SK-N-SH treated with all-trans-retinoic acid at 6 μM for 48 hours (cell line): Measurements from ENCODE around the gene TACO1.

Experiments used
- ATAC-seq: fragments of 200-7000 bp; cut with Tn5 transposase; 3 replicates; pipeline ENCODE4 v1.9.1; 2020; ENCODE audit warnings: mild to moderate bottlenecking, moderate library complexity
- ARNTL ChIP-seq: fragments of 450-650 bp; formaldehyde crosslinking; IDR thresholded peaks from 2 replicates; pipeline ENCODE4 v1.5.0; 2020; ENCODE audit warnings: low read depth, mild to moderate bottlenecking, moderate library complexity, borderline replicate concordance
- CREB5 ChIP-seq: fragments of 250-450 bp; sonication (Bioruptor Pico); IDR thresholded peaks from 2 replicates; pipeline ENCODE4 v1.5.1; 2020; ENCODE audit warnings: low read depth, mild to moderate bottlenecking, moderate library complexity
- CSDC2 ChIP-seq: fragments of 250-450 bp; sonication (Bioruptor Pico); IDR thresholded peaks from 2 replicates; pipeline ENCODE4 v1.5.0; 2020; ENCODE audit warnings: mild to moderate bottlenecking, moderate library complexity
- CSRNP3 ChIP-seq: fragments of 250-450 bp; sonication (Bioruptor Pico); IDR thresholded peaks from 2 replicates; pipeline ENCODE4 v1.5.1; 2021; ENCODE audit warnings: mild to moderate bottlenecking, moderate library complexity
- ESRRG ChIP-seq: fragments of 250-450 bp; sonication (Bioruptor Pico); IDR thresholded peaks from 2 replicates; pipeline ENCODE4 v1.6.1; 2021; ENCODE audit warnings: mild to moderate bottlenecking
- GLIS3 ChIP-seq: fragments of 250-450 bp; sonication (Bioruptor Pico); IDR thresholded peaks from 2 replicates; pipeline ENCODE4 v1.5.0; 2020; ENCODE audit warnings: mild to moderate bottlenecking, moderate library complexity
- ISL1 ChIP-seq: fragments of 250-450 bp; sonication (Bioruptor Pico); IDR thresholded peaks from 2 replicates; pipeline ENCODE4 v2.1.2; 2022; ENCODE audit warnings: mild to moderate bottlenecking, moderate library complexity
- OSR1 ChIP-seq: fragments of 250-450 bp; sonication (Bioruptor Pico); IDR thresholded peaks from 2 replicates; pipeline ENCODE4 v1.8.0; 2022; ENCODE audit warnings: moderate library complexity, mild to moderate bottlenecking, inconsistent platforms
- PATZ1 ChIP-seq: fragments of 250-450 bp; sonication (Bioruptor Pico); IDR thresholded peaks from 2 replicates; pipeline ENCODE4 v1.8.0; 2020; ENCODE audit warnings: mild to moderate bottlenecking, moderate library complexity, borderline replicate concordance
- POU6F1 ChIP-seq: fragments of 250-450 bp; sonication (Bioruptor Pico); IDR thresholded peaks from 2 replicates; pipeline ENCODE4 v1.8.0; 2021; ENCODE audit warnings: low read depth, mild to moderate bottlenecking, moderate library complexity, borderline replicate concordance
- PPARA ChIP-seq: fragments of 250-450 bp; sonication (Bioruptor Pico); IDR thresholded peaks from 2 replicates; pipeline ENCODE4 v1.5.0; 2020; ENCODE audit warnings: mild to moderate bottlenecking, borderline replicate concordance
- RARB ChIP-seq: fragments of 250-450 bp; sonication (Bioruptor Pico); IDR thresholded peaks from 2 replicates; pipeline ENCODE4 v1.8.0; 2021; ENCODE audit warnings: mild to moderate bottlenecking, moderate library complexity
- SNAI2 ChIP-seq: fragments of 250-450 bp; sonication (Bioruptor Pico); IDR thresholded peaks from 2 replicates; pipeline ENCODE4 v1.5.0; 2020; ENCODE audit warnings: mild to moderate bottlenecking, moderate library complexity
- TCF4 ChIP-seq: fragments of 250-450 bp; sonication (Bioruptor Pico); IDR thresholded peaks from 2 replicates; pipeline ENCODE4 v1.8.0; 2021; ENCODE audit warnings: mild to moderate bottlenecking, moderate library complexity, borderline replicate concordance
- TOX ChIP-seq: fragments of 250-450 bp; sonication (Bioruptor Pico); IDR thresholded peaks from 2 replicates; pipeline ENCODE4 v1.8.0; 2021; ENCODE audit warnings: mild to moderate bottlenecking, moderate library complexity, borderline replicate concordance
- TSHZ2 ChIP-seq: fragments of 250-450 bp; sonication (Bioruptor Pico); IDR thresholded peaks from 2 replicates; pipeline ENCODE4 v1.5.0; 2020; ENCODE audit warnings: mild to moderate bottlenecking, moderate library complexity
- ZC3H10 ChIP-seq: fragments of 250-450 bp; sonication (Bioruptor Pico); IDR thresholded peaks from 2 replicates; pipeline ENCODE4 v1.5.1; 2021; ENCODE audit warnings: mild to moderate bottlenecking, moderate library complexity
- ZFP30 ChIP-seq: fragments of 450-650 bp; formaldehyde crosslinking; IDR thresholded peaks from 2 replicates; pipeline ENCODE4 v1.5.0; 2022; ENCODE audit warnings: mild to moderate bottlenecking, moderate library complexity
- ZNF565 ChIP-seq: fragments of 450-650 bp; formaldehyde crosslinking; conservative IDR thresholded peaks from 2 replicates; pipeline ENCODE4 v1.5.0; 2020; ENCODE audit warnings: low read depth, mild to moderate bottlenecking, moderate library complexity
- ZNF70 ChIP-seq: fragments of 450-650 bp; formaldehyde crosslinking; IDR thresholded peaks from 2 replicates; pipeline ENCODE4 v1.5.0; 2020; ENCODE audit warnings: mild to moderate bottlenecking, moderate library complexity
- ZNF8 ChIP-seq: fragments of 450-650 bp; formaldehyde crosslinking; IDR thresholded peaks from 2 replicates; pipeline ENCODE4 v1.5.0; 2020; ENCODE audit warnings: mild to moderate bottlenecking, moderate library complexity

TACO1 gene

GRCh38 chr17:63624531-63624880 lies 23.8 kb downstream of the TACO1 start:
- TF ChIP-seq ZNF70 (CRISPR knock-in tag) (no peak), ESRRG (CRISPR knock-in tag) (no peak), ZFP30 (CRISPR knock-in tag) (no peak), TCF4 (CRISPR knock-in tag) (no peak), CSRNP3 (CRISPR knock-in tag) (no peak), CSDC2 (no peak), ZC3H10 (CRISPR knock-in tag) (no peak), ZNF8 (CRISPR knock-in tag) (no peak), TSHZ2 (no peak), ISL1 (CRISPR knock-in tag) (no peak), PPARA (CRISPR knock-in tag) (no peak), PATZ1 (CRISPR knock-in tag) (no peak), SNAI2 (no peak), CREB5 (CRISPR knock-in tag) (no peak), OSR1 (CRISPR knock-in tag) (no peak), GLIS3 (no peak), RARB (CRISPR knock-in tag) (no peak), TOX (no peak), POU6F1 (CRISPR knock-in tag) (no peak)
- no peak for ATAC-seq

GRCh38 chr17:63626551-63627180 lies 26.0 kb downstream of the TACO1 start:
- no peak for ATAC-seq
- TF ChIP-seq CREB5 (CRISPR knock-in tag), result no peak
- TF ChIP-seq, all 23 proteins: peak for 0

- no peak for ATAC-seq
- no peak for TF ChIP-seq RARB (CRISPR knock-in tag)
- TF ChIP-seq TSHZ2, result no peak
- TF ChIP-seq TCF4 (CRISPR knock-in tag), result no peak
- TF ChIP-seq ZNF8 (CRISPR knock-in tag), result no peak
- no peak for TF ChIP-seq ZFP30 (CRISPR knock-in tag)
- TF ChIP-seq CSDC2, result no peak
- no peak for TF ChIP-seq GLIS3
- TF ChIP-seq ZNF565 (CRISPR knock-in tag), result no peak
- TF ChIP-seq ZNF70 (CRISPR knock-in tag), result no peak
- TF ChIP-seq ARNTL (CRISPR knock-in tag), result no peak
- no peak for TF ChIP-seq ZC3H10 (CRISPR knock-in tag)
- TF ChIP-seq POU6F1 (CRISPR knock-in tag), result no peak
- TF ChIP-seq TOX, result no peak
- no peak for TF ChIP-seq ISL1 (CRISPR knock-in tag)
- TF ChIP-seq SNAI2, result no peak
Observed at GRCh38 chr17:63629627-63630026, 28.9 kb downstream of the TACO1 start.
